ENCODE measurements around the gene RPTOR. TPM values are rescaled to one million over a fixed set of nuclear protein-coding genes. Genes with fewer than 3 reads are reported as not detected.

RPTOR gene
- polyA plus RNA-seq, 1 donor from 2014 or later, result 8.0 TPM

- Histone ChIP-seq H3K9me2 (ENCODE audit: insufficient read depth, low read length) (no peaks in the 10 kb centered on the region), H4K20me1 (ENCODE audit: insufficient read depth) (no peaks in the 10 kb centered on the region), H3K9ac (ENCODE audit: low read length) (no peak overlapping the region), H3F3A (ENCODE audit: insufficient read depth, low read length, poor library complexity, severe bottlenecking) (no peaks in the 10 kb centered on the region), H3K36me3 (ENCODE audit: insufficient read depth, low read length) (no peaks in the 10 kb centered on the region), H3K79me2 (replicated peaks; ENCODE audit: insufficient read depth, low read length) (no peaks in the 10 kb centered on the region), H3K4me3 (ENCODE audit: low read length) (no peak overlapping the region), H3K27ac (ENCODE audit: low read length) (no peak overlapping the region), H3K4me2 (ENCODE audit: low read length) (no peak overlapping the region), H2AFZ (ENCODE audit: low read depth, low read length) (no peak overlapping the region), H3K27me3 (ENCODE audit: insufficient read depth, low read depth, low read length) (no peaks in the 10 kb centered on the region), H3K9me3 (ENCODE audit: low read length) (no peaks in the 10 kb centered on the region)
- TF ChIP-seq RAD21 (conservative IDR thresholded peaks at IDR 0.05), result no peak
- TF ChIP-seq POLR2AphosphoS5 (IDR thresholded peaks at IDR 0.05), result no peak
- TF ChIP-seq EZH2 (IDR thresholded peaks at IDR 0.05; ENCODE audit: borderline replicate concordance, insufficient read depth, low read length, poor library complexity, severe bottlenecking), result no peak
- no peak for TF ChIP-seq TAF1 (IDR thresholded peaks at IDR 0.05; ENCODE audit: low read depth)
- no peak for TF ChIP-seq EP300 (conservative IDR thresholded peaks at IDR 0.05; ENCODE audit: poor library complexity, severe bottlenecking)
- TF ChIP-seq, protein P1, sequence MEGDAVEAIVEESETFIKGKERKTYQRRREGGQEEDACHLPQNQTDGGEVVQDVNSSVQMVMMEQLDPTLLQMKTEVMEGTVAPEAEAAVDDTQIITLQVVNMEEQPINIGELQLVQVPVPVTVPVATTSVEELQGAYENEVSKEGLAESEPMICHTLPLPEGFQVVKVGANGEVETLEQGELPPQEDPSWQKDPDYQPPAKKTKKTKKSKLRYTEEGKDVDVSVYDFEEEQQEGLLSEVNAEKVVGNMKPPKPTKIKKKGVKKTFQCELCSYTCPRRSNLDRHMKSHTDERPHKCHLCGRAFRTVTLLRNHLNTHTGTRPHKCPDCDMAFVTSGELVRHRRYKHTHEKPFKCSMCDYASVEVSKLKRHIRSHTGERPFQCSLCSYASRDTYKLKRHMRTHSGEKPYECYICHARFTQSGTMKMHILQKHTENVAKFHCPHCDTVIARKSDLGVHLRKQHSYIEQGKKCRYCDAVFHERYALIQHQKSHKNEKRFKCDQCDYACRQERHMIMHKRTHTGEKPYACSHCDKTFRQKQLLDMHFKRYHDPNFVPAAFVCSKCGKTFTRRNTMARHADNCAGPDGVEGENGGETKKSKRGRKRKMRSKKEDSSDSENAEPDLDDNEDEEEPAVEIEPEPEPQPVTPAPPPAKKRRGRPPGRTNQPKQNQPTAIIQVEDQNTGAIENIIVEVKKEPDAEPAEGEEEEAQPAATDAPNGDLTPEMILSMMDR (IDR thresholded peaks at IDR 0.05; ENCODE audit: poor library complexity, severe bottlenecking), result no peak
- no peak for TF ChIP-seq REST (IDR thresholded peaks at IDR 0.05; ENCODE audit: borderline replicate concordance)
- no peak for TF ChIP-seq SMC3 (conservative IDR thresholded peaks at IDR 0.05; ENCODE audit: poor library complexity)
- no peak for TF ChIP-seq MXI1 (conservative IDR thresholded peaks at IDR 0.05; ENCODE audit: poor library complexity, severe bottlenecking)
Measured at GRCh38 chr17:80892019-80892855, 347.6 kb downstream of the RPTOR start.

DNA sequence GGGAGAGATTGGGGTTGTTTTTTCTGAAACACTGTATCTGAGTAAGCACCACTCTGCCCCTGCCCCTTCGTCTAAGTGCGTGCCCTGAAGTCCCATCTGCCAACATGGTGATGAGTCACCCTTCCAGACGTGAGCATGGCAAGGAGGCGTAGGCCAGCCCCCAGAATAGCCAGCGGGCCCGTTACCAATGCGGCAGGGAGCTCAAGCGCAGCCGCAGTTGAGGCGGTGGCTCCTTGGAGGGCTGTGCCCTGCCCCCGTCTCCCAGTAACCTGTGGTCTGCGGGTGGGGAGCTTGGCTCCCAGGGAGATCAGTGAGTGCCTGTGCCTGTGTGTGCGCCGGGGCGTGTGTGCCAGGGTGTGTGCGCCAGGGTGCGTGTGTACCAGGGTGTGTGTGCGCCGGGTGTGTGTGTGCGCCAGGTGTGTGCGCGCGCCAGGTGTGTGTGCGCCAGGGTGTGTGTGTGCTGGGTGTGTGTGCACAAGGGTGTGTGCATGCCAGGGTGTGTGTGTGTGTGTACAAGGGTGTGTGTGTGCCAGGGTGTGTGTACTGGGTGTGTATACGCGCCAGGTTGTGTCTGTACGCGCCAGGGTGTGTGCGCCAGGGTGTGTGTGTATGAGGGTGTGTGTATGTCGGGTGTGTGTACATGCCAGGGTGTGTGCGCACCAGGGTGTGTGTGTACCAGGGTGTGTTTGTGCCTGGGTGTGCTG is 348.4 kb downstream of the RPTOR start:
- Histone ChIP-seq H3K27ac (ENCODE audit: low read length) (no peak overlapping the region), H3F3A (ENCODE audit: insufficient read depth, low read length, poor library complexity, severe bottlenecking) (no peaks in the 10 kb centered on the region), H3K27me3 (ENCODE audit: insufficient read depth, low read depth, low read length) (no peaks in the 10 kb centered on the region), H2AFZ (ENCODE audit: low read depth, low read length) (no peak overlapping the region), H3K4me2 (ENCODE audit: low read length) (no peak overlapping the region), H3K9me2 (ENCODE audit: insufficient read depth, low read length) (no peaks in the 10 kb centered on the region), H3K4me3 (ENCODE audit: low read length) (no peak overlapping the region), H3K36me3 (ENCODE audit: insufficient read depth, low read length) (no peaks in the 10 kb centered on the region), H4K20me1 (ENCODE audit: insufficient read depth) (no peaks in the 10 kb centered on the region), H3K79me2 (replicated peaks; ENCODE audit: insufficient read depth, low read length) (no peaks in the 10 kb centered on the region), H3K9me3 (ENCODE audit: low read length) (no peaks in the 10 kb centered on the region), H3K9ac (ENCODE audit: low read length) (no peak overlapping the region)
- TF ChIP-seq TAF1 (IDR thresholded peaks at IDR 0.05; ENCODE audit: low read depth), result no peak
- no peak for TF ChIP-seq POLR2AphosphoS5 (IDR thresholded peaks at IDR 0.05)
- no peak for TF ChIP-seq REST (IDR thresholded peaks at IDR 0.05; ENCODE audit: borderline replicate concordance)
- TF ChIP-seq RAD21 (conservative IDR thresholded peaks at IDR 0.05), result no peak
- TF ChIP-seq EP300 (conservative IDR thresholded peaks at IDR 0.05; ENCODE audit: poor library complexity, severe bottlenecking), result no peak
- no peak for TF ChIP-seq MXI1 (conservative IDR thresholded peaks at IDR 0.05; ENCODE audit: poor library complexity, severe bottlenecking)
- no peak for TF ChIP-seq SMC3 (conservative IDR thresholded peaks at IDR 0.05; ENCODE audit: poor library complexity)
- TF ChIP-seq, protein P1 (IDR thresholded peaks at IDR 0.05; ENCODE audit: poor library complexity, severe bottlenecking), result no peak
- TF ChIP-seq EZH2 (IDR thresholded peaks at IDR 0.05; ENCODE audit: borderline replicate concordance, insufficient read depth, low read length, poor library complexity, severe bottlenecking), result no peak
